ENCODE data around the gene SYNDIG1.

The SYNDIG1 gene

DNA sequence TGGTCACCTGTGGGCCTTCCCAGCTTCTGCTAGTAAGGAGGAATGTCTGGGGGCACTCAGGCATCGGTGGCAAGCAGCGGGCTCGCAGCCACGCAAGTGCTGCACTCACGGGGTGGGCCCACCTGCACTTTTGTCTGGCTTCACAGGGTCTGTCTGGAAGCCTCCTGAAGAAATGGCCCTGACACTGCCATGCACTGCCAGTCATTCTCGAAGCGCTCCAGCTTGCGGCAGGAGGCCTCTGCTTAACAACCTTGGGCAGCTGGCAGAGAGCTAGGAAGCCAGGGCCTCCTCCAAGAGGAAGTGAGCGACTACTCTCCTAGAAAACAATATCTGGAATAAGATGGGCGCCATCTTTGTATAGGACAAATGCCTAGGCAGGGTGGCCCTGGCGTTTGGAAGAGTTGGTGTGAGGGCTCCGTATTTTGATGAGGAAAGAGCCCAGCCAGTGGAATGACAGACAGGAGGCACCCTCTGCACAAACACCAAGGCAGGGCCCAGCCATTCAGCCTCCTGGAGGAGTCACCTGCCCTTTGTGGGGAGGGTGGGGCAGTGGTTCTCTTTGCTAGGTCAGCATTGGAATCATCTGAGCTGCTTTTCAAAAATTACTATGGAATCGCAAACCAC is 113.9 kb downstream of the SYNDIG1 start:
- DNase-seq = no peak

GRCh38 chr20:24584078-24584477 is 114.6 kb downstream of the SYNDIG1 start:
- DNase-seq = no peak

- DNase-seq = peak in 6 of 56 donors; percentile 15 to 41 (median 24)
Measured at GRCh38 chr20:24584538-24585356, 115.3 kb downstream of the SYNDIG1 start.

- no peak for DNase-seq
Measured at GRCh38 chr20:24585796-24586522, 116.5 kb downstream of the SYNDIG1 start.

GRCh38 chr20:24586523-24586840 is 117.1 kb downstream of the SYNDIG1 start:
- no peak for DNase-seq

DNA sequence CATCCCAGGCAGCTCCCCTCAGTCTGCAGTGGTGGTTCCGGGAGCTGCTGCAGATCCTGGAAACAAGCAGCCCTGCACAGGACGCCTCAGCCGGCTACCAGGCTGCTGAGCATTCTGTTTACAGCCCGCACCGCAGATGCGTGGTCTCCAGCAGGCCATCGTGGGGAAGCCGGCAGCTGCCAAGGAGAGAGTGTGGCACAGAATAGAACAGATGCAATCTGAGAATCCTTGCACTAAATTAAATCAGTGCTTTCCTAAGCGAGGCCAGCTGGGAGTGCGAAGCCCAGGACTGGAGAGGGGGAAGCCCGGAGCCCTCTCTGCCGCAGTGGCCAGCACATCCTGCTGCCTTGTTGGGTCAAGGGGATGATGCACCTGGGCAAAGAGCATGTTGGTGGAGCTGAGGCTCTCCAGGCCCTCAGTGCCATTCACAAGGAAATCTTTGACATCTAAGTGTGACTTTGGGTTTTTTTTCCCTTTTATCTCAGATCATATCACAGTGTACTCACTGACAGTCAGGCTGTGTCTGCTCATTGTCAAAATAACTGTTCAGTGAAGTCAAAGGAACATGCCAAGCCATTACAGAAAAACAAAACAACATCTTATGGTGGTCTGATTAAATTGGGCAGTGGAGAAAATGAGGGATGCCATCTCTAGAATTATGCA is 118.1 kb downstream of the SYNDIG1 start:
- DNase-seq = peak in 10 of 56 donors; percentile 16 to 36 (median 24)

DNA sequence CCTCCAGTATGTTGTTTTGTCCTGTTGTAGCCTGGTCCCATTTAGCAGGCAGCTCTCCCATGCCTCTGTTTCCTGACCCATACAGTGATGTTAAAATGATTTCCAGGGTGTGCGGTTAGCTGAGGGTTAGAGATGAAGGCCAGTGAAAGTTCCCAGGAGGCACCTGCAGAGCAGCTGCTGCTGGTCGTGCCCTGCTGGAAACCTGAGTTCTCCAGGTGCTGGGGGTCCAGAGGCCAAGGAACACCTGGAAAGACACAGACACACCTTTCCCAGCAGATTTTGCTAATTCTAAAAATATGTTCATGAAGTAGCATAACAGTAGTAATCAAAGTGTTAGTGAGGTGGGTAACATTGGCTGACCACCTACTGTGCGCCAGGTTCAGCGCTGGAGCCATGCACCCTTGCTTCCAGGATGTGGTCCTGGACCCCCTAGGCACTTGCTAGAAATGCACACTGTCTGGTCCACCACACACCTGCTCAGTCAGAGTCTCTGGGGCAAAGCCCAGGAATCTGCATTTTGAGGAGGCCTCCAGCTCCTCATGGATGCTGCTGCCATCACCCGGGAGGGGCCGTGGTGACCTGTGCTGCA is 118.7 kb downstream of the SYNDIG1 start:
- DNase-seq = no peak

GRCh38 chr20:24588725-24589340 is 119.4 kb downstream of the SYNDIG1 start:
- DNase-seq = no peak

- no peak for DNase-seq
Measured at GRCh38 chr20:24589381-24589780, 120.0 kb downstream of the SYNDIG1 start.

- peak in 1 of 56 donors; percentile 19 for DNase-seq
Measured at GRCh38 chr20:24589815-24590177, 120.4 kb downstream of the SYNDIG1 start.

GRCh38 chr20:24590178-24590982 is 121.0 kb downstream of the SYNDIG1 start:
- DNase-seq = no peak

- no peak for DNase-seq
Measured at GRCh38 chr20:24597051-24597450, 127.6 kb downstream of the SYNDIG1 start.

- DNase-seq = no peak
Measured at GRCh38 chr20:24598346-24598745, 128.9 kb downstream of the SYNDIG1 start.

- DNase-seq = no peak
Measured at GRCh38 chr20:24598996-24599395, 129.6 kb downstream of the SYNDIG1 start.

GRCh38 chr20:24600012-24600411 is 130.6 kb downstream of the SYNDIG1 start:
- DNase-seq = no peak

DNA sequence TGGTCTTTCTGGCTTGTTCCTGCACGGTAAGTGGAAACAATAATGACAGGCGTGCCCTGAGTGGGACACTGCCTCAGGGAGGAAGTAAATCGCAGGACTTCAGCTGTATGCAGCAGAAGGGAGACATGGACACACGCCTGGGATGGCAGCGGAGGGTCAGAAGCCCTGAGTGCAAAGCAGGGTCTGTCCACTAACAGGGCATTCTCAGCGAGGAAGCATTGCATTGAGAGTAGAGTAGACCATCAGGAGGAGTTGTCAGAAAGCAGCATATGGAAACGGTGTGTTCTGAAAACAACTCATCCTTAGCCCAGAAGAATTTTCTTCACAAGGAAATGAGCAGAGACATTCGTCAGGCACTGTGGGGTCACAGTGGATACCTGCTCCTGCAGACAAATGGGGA is 134.0 kb downstream of the SYNDIG1 start:
- no peak for DNase-seq

DNA sequence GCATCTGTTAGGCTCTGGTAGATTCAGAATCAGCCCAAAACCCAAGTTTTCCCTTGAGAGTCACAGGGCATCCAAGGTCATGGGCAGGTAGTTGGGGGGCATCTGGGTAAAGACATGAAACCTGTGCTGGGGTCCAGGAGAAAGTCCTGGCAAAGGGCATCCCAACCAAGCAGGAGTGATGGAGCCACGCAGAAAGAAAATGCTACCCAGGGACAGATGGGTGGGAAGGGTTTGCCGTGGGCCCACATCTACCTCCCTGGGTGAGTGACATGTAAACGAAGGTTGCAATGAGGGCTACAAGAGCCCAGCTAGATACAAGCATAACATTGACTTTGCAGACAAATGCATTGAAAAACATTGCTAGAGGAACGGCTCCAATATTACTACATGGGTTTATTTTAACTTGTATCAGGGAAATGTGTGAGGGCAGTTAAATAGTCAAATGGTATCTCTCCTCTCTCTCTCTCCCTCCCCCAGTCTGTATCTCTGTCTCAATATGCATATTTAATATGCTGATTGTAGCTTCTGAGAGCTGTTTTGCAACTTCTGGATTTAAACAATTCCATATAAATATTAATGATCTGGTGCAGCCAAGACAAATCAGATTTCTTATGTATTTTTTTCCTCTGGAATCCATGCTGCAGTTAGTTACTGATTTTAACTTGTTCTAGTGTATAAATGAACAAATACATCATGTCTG is 135.7 kb downstream of the SYNDIG1 start:
- DNase-seq = no peak

DNA sequence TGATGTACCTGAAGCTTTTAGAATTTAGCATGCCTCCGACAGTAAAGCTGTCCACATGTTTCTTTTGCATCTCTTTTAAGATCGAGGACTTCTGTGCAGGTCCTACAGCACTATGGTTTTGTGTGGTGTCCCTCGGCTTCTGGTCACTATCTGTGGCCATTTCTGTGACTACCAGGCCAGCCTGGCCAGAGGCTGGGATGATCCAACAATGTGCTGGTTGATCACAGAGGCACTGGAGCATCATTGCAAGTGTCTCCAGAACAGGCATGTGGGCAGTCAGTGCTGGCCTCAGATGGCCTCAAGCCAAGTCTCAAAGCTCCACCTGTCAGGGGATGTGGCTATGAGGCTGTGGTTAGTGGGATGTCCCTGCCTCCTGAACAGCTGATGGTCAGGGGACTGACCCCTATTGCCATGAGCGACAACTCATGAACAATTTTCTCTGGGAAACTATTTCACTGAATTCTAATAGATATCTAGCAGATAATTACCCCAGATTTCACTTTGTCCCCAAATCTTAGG is 136.6 kb downstream of the SYNDIG1 start:
- no peak for DNase-seq

GRCh38 chr20:24607402-24607801 is 138.0 kb downstream of the SYNDIG1 start:
- DNase-seq = no peak
